Measurements from ENCODE around the gene ADARB2.

GRCh38 chr10:1474376-1475097, 262.8 kb downstream of the ADARB2 start:
- TF ChIP-seq, protein P1, sequence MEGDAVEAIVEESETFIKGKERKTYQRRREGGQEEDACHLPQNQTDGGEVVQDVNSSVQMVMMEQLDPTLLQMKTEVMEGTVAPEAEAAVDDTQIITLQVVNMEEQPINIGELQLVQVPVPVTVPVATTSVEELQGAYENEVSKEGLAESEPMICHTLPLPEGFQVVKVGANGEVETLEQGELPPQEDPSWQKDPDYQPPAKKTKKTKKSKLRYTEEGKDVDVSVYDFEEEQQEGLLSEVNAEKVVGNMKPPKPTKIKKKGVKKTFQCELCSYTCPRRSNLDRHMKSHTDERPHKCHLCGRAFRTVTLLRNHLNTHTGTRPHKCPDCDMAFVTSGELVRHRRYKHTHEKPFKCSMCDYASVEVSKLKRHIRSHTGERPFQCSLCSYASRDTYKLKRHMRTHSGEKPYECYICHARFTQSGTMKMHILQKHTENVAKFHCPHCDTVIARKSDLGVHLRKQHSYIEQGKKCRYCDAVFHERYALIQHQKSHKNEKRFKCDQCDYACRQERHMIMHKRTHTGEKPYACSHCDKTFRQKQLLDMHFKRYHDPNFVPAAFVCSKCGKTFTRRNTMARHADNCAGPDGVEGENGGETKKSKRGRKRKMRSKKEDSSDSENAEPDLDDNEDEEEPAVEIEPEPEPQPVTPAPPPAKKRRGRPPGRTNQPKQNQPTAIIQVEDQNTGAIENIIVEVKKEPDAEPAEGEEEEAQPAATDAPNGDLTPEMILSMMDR (IDR thresholded peaks at IDR 0.05; ENCODE audit: poor library complexity): no peak
- TF ChIP-seq EZH2 (IDR thresholded peaks at IDR 0.05; ENCODE audit: borderline replicate concordance): no peak

Measured in hepatocyte (in vitro differentiated cells).